Measurements from ENCODE around the gene NADSYN1.

The NADSYN1 gene

GRCh38 chr11:71463331-71464211 is 10.6 kb downstream of the NADSYN1 start:
- TF ChIP-seq CTCF (conservative IDR thresholded peaks at IDR 0.05; ENCODE audit: low read depth, low read length): no peak
- no peak for DNase-seq (ENCODE audit: low read depth)
- H3K4me3 ChIP-seq (ENCODE audit: low read length): no peak overlapping the region

GRCh38 chr11:71465054-71465453 is 12.1 kb downstream of the NADSYN1 start:
- no peak for TF ChIP-seq CTCF (conservative IDR thresholded peaks at IDR 0.05; ENCODE audit: low read depth, low read length)
- DNase-seq (ENCODE audit: low read depth): no peak
- H3K4me3 ChIP-seq (ENCODE audit: low read length): no peak overlapping the region

GRCh38 chr11:71466358-71466757 is 13.4 kb downstream of the NADSYN1 start:
- no peak for DNase-seq (ENCODE audit: low read depth)
- TF ChIP-seq CTCF (conservative IDR thresholded peaks at IDR 0.05; ENCODE audit: low read depth, low read length): no peak

GRCh38 chr11:71467164-71467563 is 14.2 kb downstream of the NADSYN1 start:
- no peak for DNase-seq (ENCODE audit: low read depth)
- H3K4me3 ChIP-seq (ENCODE audit: low read length): no peak overlapping the region
- TF ChIP-seq CTCF (conservative IDR thresholded peaks at IDR 0.05; ENCODE audit: low read depth, low read length): no peak

More at GRCh38 chr11:71466358-71466757, 13.4 kb downstream of the NADSYN1 start:
- H3K4me3 ChIP-seq (ENCODE audit: low read length): no peak overlapping the region

- no peak for DNase-seq (ENCODE audit: low read depth)
- TF ChIP-seq CTCF (conservative IDR thresholded peaks at IDR 0.05; ENCODE audit: low read depth, low read length): no peak
- no peak overlapping the region for H3K4me3 ChIP-seq (ENCODE audit: low read length)
These were observed 17.9 kb downstream of the NADSYN1 start for GRCh38 chr11:71470946-71471345.

- no peak for TF ChIP-seq CTCF (conservative IDR thresholded peaks at IDR 0.05; ENCODE audit: low read depth, low read length)
- no peak for DNase-seq (ENCODE audit: low read depth)
- no peak overlapping the region for H3K4me3 ChIP-seq (ENCODE audit: low read length)
These were observed 19.4 kb downstream of the NADSYN1 start for GRCh38 chr11:71472357-71472885.

All from retinal pigment epithelial cell (primary cell).